Liver (tissue), 9 donors: ENCODE results near the gene ZDHHC18. TPM values are rescaled to one million over a fixed set of nuclear protein-coding genes. Genes with fewer than 3 reads are reported as not detected.
A peak's percentile ranks its signal among the peaks of the same experiment; 100 is the strongest.

Source experiments
- DNase-seq: peaks from one replicate; pipeline ENCODE4 v3.0.0-alpha.2; 2017; ENCODE audit warnings: low spot score
- H3K27ac ChIP-seq, 2 donors: one replicate each; pipeline ENCODE4 v1.7.0; 2013; ENCODE audit warnings: inconsistent platforms in 2 of 2, low read length in 2 of 2, control low read depth in 1 of 2, low read depth in 1 of 2, mild to moderate bottlenecking in 1 of 2
- H3K27me3 ChIP-seq, 4 donors: one replicate each; pipeline versions ENCODE4 v1.6.1 to v1.7.0; 2013; ENCODE audit warnings: low read length in 3 of 4, inconsistent platforms in 1 of 4, mild to moderate bottlenecking in 1 of 4, moderate library complexity in 1 of 4; ENCODE audit not compliant: control insufficient read depth in 4 of 4, insufficient read depth in 4 of 4
- H3K36me3 ChIP-seq, 4 donors: one replicate each; pipeline versions ENCODE4 v1.6.1 to v1.7.0; 2013; ENCODE audit warnings: low read length in 3 of 4, mild to moderate bottlenecking in 3 of 4, low read depth in 1 of 4, moderate library complexity in 1 of 4; ENCODE audit not compliant: control insufficient read depth in 4 of 4, insufficient read depth in 3 of 4
- H3K4me1 ChIP-seq, 4 donors: one replicate each; pipeline versions ENCODE4 v1.6.1 to v1.7.0; 2013; ENCODE audit warnings: low read length in 3 of 4, mild to moderate bottlenecking in 3 of 4, moderate library complexity in 1 of 4; ENCODE audit not compliant: control insufficient read depth in 4 of 4, insufficient read depth in 4 of 4
- H3K4me3 ChIP-seq, 3 donors: one replicate each; pipeline versions ENCODE4 v1.6.1 to v1.7.0; 2013; ENCODE audit warnings: low read length in 3 of 3, control low read depth in 1 of 3, low read depth in 1 of 3, mild to moderate bottlenecking in 1 of 3
- H3K9ac ChIP-seq, 2 donors: one replicate each; pipeline ENCODE4 v1.7.0; 2013; ENCODE audit warnings: low read length in 2 of 2, mild to moderate bottlenecking in 2 of 2, moderate library complexity in 2 of 2, control low read depth in 1 of 2, low read depth in 1 of 2
- H3K9me3 ChIP-seq, 4 donors: one replicate each; pipeline versions ENCODE4 v1.6.1 to v1.7.0; 2013; ENCODE audit warnings: low read length in 3 of 4; ENCODE audit not compliant: control insufficient read depth in 4 of 4
- ATF3 ChIP-seq: IDR thresholded peaks from 2 replicates; pipeline ENCODE4 v1.6.1; 2016; ENCODE audit warnings: antibody characterized with exemption
- CTCF ChIP-seq: fragments of 150-350 bp; IDR thresholded peaks from 2 replicates; pipeline ENCODE4 v1.5.1; 2017; ENCODE audit warnings: improper control_type of control experiment, low read depth, low read length; ENCODE audit not compliant: missing input control
- EGR1 ChIP-seq, 2 donors: IDR thresholded peaks; 2 replicates each; pipeline ENCODE4 v1.6.1; 2016 to 2018; ENCODE audit warnings: antibody characterized with exemption in 2 of 2, low read depth in 2 of 2
- FOXA2 ChIP-seq: IDR thresholded peaks from 2 replicates; pipeline ENCODE4 v1.6.1; 2016; ENCODE audit warnings: antibody characterized with exemption
- GABPA ChIP-seq, 2 donors: IDR thresholded peaks in 1 of 2; conservative IDR thresholded peaks in 1 of 2; 2 replicates each; pipeline ENCODE4 v1.6.1; 2016; ENCODE audit warnings: antibody characterized with exemption in 2 of 2, mild to moderate bottlenecking in 1 of 2, moderate library complexity in 1 of 2
- HNF4A ChIP-seq, 2 donors: conservative IDR thresholded peaks; 2 replicates each; pipeline ENCODE4 v1.6.1; 2016; ENCODE audit warnings: antibody characterized with exemption in 2 of 2, mild to moderate bottlenecking in 2 of 2
- HNF4G ChIP-seq: IDR thresholded peaks from 2 replicates; pipeline ENCODE4 v1.6.1; 2016; ENCODE audit warnings: antibody characterized with exemption
- JUND ChIP-seq, 2 donors: IDR thresholded peaks; 2 replicates each; pipeline ENCODE4 v1.6.1; 2016; ENCODE audit warnings: antibody characterized with exemption in 2 of 2
- MAX ChIP-seq: IDR thresholded peaks from 2 replicates; pipeline ENCODE4 v1.6.1; 2016; ENCODE audit warnings: antibody characterized with exemption
- NR2F2 ChIP-seq: IDR thresholded peaks from 2 replicates; pipeline ENCODE4 v1.6.1; 2016; ENCODE audit warnings: antibody characterized with exemption
- RAD21 ChIP-seq, 2 donors: IDR thresholded peaks; 2 replicates each; pipeline ENCODE4 v1.6.1; 2016; ENCODE audit warnings: antibody characterized with exemption in 2 of 2, mild to moderate bottlenecking in 2 of 2
- REST ChIP-seq: IDR thresholded peaks from 2 replicates; pipeline ENCODE4 v1.6.1; 2016; ENCODE audit warnings: antibody characterized with exemption, mild to moderate bottlenecking
- RXRA ChIP-seq, 2 donors: IDR thresholded peaks; 2 replicates each; pipeline ENCODE4 v1.6.1; 2017 to 2018; ENCODE audit warnings: antibody characterized with exemption in 2 of 2, mild to moderate bottlenecking in 1 of 2
- SP1 ChIP-seq: IDR thresholded peaks from 2 replicates; pipeline ENCODE4 v1.6.1; 2018; ENCODE audit warnings: antibody characterized with exemption, mild to moderate bottlenecking
- TAF1 ChIP-seq: conservative IDR thresholded peaks from 2 replicates; pipeline ENCODE4 v1.6.1; 2016; ENCODE audit warnings: antibody characterized with exemption, mild to moderate bottlenecking
- YY1 ChIP-seq: IDR thresholded peaks from 2 replicates; pipeline ENCODE4 v1.6.1; 2016; ENCODE audit warnings: antibody characterized with exemption, mild to moderate bottlenecking
- ZBTB33 ChIP-seq: IDR thresholded peaks from 2 replicates; pipeline ENCODE4 v1.6.1; 2016; ENCODE audit warnings: antibody characterized with exemption
- whole genome bisulfite sequencing: extraction: QIAGEN DNeasy Blood & Tissue Kit; methylation state at CpG from one replicate; pipeline ENCODE4 v1.1.7; 2013; 5-methylcytosine and 5-hydroxymethylcytosine counted together
- polyA plus RNA-seq, 2 donors: library from polyadenylated mRNA; stranded (reverse) in 1 of 2; unstranded in 1 of 2; fragments of 200-250 nt in 1 of 2; fragments of >200 nt in 1 of 2; fragmentation: Nextera tagmentation in 1 of 2; extraction: Ambion mirVana in 1 of 2; gene quantifications; one replicate each; pipeline versions ENCODE4 v1.2.1 to v1.2.3, GENCODE V29; 2013 to 2015
- total RNA-seq, 2 donors: library from RNA; depleted of rRNA; stranded (reverse); fragments of >200 nt; gene quantifications; one replicate each; pipeline ENCODE4 v1.2.3, GENCODE V29; 2014
- donor health status: healthy.
- donor health status: healthy.
- donor health status: healthy.
- donor health status: healthy.
- donor health status: healthy.

Gene ZDHHC18
- total and polyA plus RNA-seq, 4 donors = 2.6 to 9.2 (median 7.9) TPM

- Histone ChIP-seq H3K27ac (peak overlapping the region; percentile 50 to 80), H3K9me3 (no peaks in the 10 kb centered on the region), H3K4me1 (peaks cover 14 to 71% (median 59%) of the 10 kb centered on the region in 4 donors), H3K4me3 (no peak overlapping the region), H3K27me3 (no peaks in the 10 kb centered on the region), H3K36me3 (peaks cover 9 to 28% (median 19%) of the 10 kb centered on the region in 4 donors), H3K9ac (peak overlapping the region in 1 of 2 donors; percentile 10)
- DNase-seq = no peak
- 54% methylated on average over 11 of the region's 11 CpGs for WGBS
- TF ChIP-seq RXRA (IDR thresholded peaks at IDR 0.05) (peak; percentile 49 to 54), RAD21 (IDR thresholded peaks at IDR 0.05) (no peak)
These were observed 45.2 kb upstream of the ZDHHC18 start for GRCh38 chr1:26781206-26781825.

GRCh38 chr1:26782521-26783212, 43.8 kb upstream of the ZDHHC18 start:
- H3K4me1 ChIP-seq = peaks cover 17 to 78% (median 67%) of the 10 kb centered on the region in 4 donors
- peak overlapping the region; percentile 50 to 80 for H3K27ac ChIP-seq
- H3K4me3 ChIP-seq = no peak overlapping the region
- H3K9me3 ChIP-seq = no peaks in the 10 kb centered on the region
- H3K9ac ChIP-seq = no peak overlapping the region
- WGBS = 71% methylated on average over 3 of the region's 3 CpGs
- TF ChIP-seq CTCF = no peak
- no peak for TF ChIP-seq RXRA (IDR thresholded peaks at IDR 0.05)
- TF ChIP-seq ATF3 = no peak
- no peak for TF ChIP-seq NR2F2
- TF ChIP-seq RAD21 (IDR thresholded peaks at IDR 0.05) = no peak
- TF ChIP-seq GABPA (IDR thresholded peaks at IDR 0.05 in 1 of 2, conservative IDR thresholded peaks at IDR 0.05 in 1 of 2) = no peak
- no peak for TF ChIP-seq YY1
- TF ChIP-seq TAF1 = no peak
- no peak for TF ChIP-seq ZBTB33
- no peak for TF ChIP-seq JUND (IDR thresholded peaks at IDR 0.05)
- TF ChIP-seq EGR1 (IDR thresholded peaks at IDR 0.05; ENCODE audit: low read depth in 2 of 2) = no peak
- no peak for TF ChIP-seq FOXA2
- TF ChIP-seq HNF4G = no peak
- no peak for TF ChIP-seq REST
- no peak for TF ChIP-seq HNF4A (conservative IDR thresholded peaks at IDR 0.05)
- no peak for TF ChIP-seq MAX
- no peak for TF ChIP-seq SP1
- no peaks in the 10 kb centered on the region for H3K27me3 ChIP-seq
- no peak for DNase-seq
- peaks cover 7 to 22% (median 15%) of the 10 kb centered on the region in 4 donors for H3K36me3 ChIP-seq
